HEK293 (cell line): ENCODE results near the gene GPR161.

Experiments used
- KLF1 ChIP-seq: fragments of 450-650 bp; formaldehyde crosslinking; IDR thresholded peaks from 2 replicates; pipeline ENCODE4 v1.5.1; 2016; ENCODE audit warnings: missing biosample characterization, missing genetic modification characterization
- MYNN ChIP-seq: fragments of 450-650 bp; formaldehyde crosslinking; IDR thresholded peaks from 2 replicates; pipeline ENCODE4 v1.5.1; 2016; ENCODE audit warnings: missing biosample characterization, missing genetic modification characterization, borderline replicate concordance
- MZF1 ChIP-seq: fragments of 450-650 bp; formaldehyde crosslinking; IDR thresholded peaks from 2 replicates; pipeline ENCODE4 v1.5.1; 2017; ENCODE audit warnings: missing biosample characterization, missing genetic modification characterization, borderline replicate concordance
- PBX3 ChIP-seq: sonication (generic); formaldehyde crosslinking; IDR thresholded peaks from 2 replicates; pipeline ENCODE4 v1.8.1; 2022; ENCODE audit warnings: mild to moderate bottlenecking, moderate library complexity, missing genetic modification reagents
- PRDM6 ChIP-seq: fragments of 450-650 bp; formaldehyde crosslinking; IDR thresholded peaks from 2 replicates; pipeline ENCODE4 v1.5.1; 2017; ENCODE audit warnings: missing biosample characterization, missing genetic modification characterization
- REST ChIP-seq: fragments of 450-650 bp; formaldehyde crosslinking; IDR thresholded peaks from 2 replicates; pipeline ENCODE4 v1.5.1; 2016; ENCODE audit warnings: missing biosample characterization, missing genetic modification characterization
- SP2 ChIP-seq: fragments of 450-650 bp; formaldehyde crosslinking; IDR thresholded peaks from 2 replicates; pipeline ENCODE4 v1.5.1; 2016; ENCODE audit warnings: missing biosample characterization, missing genetic modification characterization
- ZBTB1 ChIP-seq: fragments of 450-650 bp; formaldehyde crosslinking; IDR thresholded peaks from 2 replicates; pipeline ENCODE4 v1.5.1; 2016; ENCODE audit warnings: missing biosample characterization, missing genetic modification characterization
- ZNF114 ChIP-seq: fragments of 450-650 bp; formaldehyde crosslinking; IDR thresholded peaks from 2 replicates; pipeline ENCODE4 v1.5.0; 2017; ENCODE audit warnings: missing biosample characterization, missing genetic modification characterization
- ZNF433 ChIP-seq: fragments of 450-650 bp; formaldehyde crosslinking; IDR thresholded peaks from 2 replicates; pipeline ENCODE4 v1.5.1; 2016; ENCODE audit warnings: missing biosample characterization, missing genetic modification characterization, low read depth
- TF ChIP-seq, protein P1 (sequence below): fragments of 450-650 bp; formaldehyde crosslinking; IDR thresholded peaks from 2 replicates; pipeline ENCODE4 v1.5.1; 2016; ENCODE audit warnings: missing biosample characterization, missing genetic modification characterization
- TF ChIP-seq, protein P2 (sequence below): fragments of 450-650 bp; formaldehyde crosslinking; IDR thresholded peaks from 2 replicates; pipeline ENCODE4 v1.5.1; 2016; ENCODE audit warnings: missing biosample characterization, missing genetic modification characterization
- TF ChIP-seq, protein P3 (sequence below): fragments of 450-650 bp; formaldehyde crosslinking; IDR thresholded peaks from 2 replicates; pipeline ENCODE4 v1.5.1; 2016; ENCODE audit warnings: missing biosample characterization, missing genetic modification characterization

DNA sequence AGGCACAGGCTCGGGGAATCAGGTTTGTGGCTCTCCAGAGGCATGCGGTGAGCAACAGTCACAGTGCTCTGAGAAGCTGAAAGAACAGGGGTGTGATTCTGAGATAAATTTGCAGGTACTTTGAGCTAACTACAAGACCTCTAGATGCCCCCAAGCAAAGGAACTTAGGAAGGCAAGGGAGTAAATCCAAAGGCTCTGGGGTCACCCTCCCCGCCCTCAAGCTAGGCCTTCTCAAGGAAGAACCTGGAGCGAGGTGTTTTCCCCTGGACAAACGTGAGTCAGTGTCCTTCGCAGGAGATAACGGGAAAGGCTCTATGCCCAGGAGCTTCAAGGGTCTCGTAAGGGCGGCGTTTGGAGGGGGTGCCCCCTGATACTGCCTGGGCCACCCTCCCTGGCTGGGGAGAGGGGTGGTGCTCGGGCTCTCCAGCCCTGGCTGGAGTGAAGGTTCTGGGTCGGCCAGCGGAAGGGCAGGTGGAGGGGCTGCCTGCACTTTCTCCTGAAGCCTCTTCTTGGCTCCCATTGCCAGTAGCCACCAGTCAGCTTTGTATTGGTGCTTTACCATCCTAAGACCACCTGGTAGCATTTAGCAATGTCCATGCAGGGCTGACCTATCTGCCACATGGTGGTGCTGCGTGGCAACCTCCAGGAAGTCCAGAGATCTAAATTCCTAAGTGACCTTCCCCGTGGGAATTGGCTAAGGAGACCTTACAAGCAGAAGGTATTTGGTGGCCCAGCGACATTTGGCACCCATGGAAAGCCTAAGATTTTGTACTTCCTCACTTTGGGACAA, 44.0 kb downstream of the GPR161 start:
- TF ChIP-seq, protein P1, sequence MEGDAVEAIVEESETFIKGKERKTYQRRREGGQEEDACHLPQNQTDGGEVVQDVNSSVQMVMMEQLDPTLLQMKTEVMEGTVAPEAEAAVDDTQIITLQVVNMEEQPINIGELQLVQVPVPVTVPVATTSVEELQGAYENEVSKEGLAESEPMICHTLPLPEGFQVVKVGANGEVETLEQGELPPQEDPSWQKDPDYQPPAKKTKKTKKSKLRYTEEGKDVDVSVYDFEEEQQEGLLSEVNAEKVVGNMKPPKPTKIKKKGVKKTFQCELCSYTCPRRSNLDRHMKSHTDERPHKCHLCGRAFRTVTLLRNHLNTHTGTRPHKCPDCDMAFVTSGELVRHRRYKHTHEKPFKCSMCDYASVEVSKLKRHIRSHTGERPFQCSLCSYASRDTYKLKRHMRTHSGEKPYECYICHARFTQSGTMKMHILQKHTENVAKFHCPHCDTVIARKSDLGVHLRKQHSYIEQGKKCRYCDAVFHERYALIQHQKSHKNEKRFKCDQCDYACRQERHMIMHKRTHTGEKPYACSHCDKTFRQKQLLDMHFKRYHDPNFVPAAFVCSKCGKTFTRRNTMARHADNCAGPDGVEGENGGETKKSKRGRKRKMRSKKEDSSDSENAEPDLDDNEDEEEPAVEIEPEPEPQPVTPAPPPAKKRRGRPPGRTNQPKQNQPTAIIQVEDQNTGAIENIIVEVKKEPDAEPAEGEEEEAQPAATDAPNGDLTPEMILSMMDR (tag by site-specific recombination): no peak
- TF ChIP-seq, protein P2, sequence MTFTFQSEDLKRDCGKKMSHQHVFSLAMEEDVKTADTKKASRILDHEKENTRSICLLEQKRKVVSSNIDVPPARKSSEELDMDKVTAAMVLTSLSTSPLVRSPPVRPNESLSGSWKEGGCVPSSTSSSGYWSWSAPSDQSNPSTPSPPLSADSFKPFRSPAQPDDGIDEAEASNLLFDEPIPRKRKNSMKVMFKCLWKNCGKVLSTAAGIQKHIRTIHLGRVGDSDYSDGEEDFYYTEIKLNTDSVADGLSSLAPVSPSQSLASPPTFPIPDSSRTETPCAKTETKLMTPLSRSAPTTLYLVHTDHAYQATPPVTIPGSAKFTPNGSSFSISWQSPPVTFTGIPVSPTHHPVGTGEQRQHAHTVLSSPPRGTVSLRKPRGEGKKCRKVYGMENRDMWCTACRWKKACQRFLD (tag by site-specific recombination): no peak
- TF ChIP-seq ZNF433 (tag by site-specific recombination) (no peak), PRDM6 (no peak), MYNN (no peak), PBX3 (CRISPR knock-in tag) (no peak), ZNF114 (tag by site-specific recombination) (no peak), SP2 (tag by site-specific recombination) (no peak), REST (no peak), ZBTB1 (tag by site-specific recombination) (no peak), KLF1 (no peak), MZF1 (tag by site-specific recombination) (no peak)
- TF ChIP-seq, protein P3, sequence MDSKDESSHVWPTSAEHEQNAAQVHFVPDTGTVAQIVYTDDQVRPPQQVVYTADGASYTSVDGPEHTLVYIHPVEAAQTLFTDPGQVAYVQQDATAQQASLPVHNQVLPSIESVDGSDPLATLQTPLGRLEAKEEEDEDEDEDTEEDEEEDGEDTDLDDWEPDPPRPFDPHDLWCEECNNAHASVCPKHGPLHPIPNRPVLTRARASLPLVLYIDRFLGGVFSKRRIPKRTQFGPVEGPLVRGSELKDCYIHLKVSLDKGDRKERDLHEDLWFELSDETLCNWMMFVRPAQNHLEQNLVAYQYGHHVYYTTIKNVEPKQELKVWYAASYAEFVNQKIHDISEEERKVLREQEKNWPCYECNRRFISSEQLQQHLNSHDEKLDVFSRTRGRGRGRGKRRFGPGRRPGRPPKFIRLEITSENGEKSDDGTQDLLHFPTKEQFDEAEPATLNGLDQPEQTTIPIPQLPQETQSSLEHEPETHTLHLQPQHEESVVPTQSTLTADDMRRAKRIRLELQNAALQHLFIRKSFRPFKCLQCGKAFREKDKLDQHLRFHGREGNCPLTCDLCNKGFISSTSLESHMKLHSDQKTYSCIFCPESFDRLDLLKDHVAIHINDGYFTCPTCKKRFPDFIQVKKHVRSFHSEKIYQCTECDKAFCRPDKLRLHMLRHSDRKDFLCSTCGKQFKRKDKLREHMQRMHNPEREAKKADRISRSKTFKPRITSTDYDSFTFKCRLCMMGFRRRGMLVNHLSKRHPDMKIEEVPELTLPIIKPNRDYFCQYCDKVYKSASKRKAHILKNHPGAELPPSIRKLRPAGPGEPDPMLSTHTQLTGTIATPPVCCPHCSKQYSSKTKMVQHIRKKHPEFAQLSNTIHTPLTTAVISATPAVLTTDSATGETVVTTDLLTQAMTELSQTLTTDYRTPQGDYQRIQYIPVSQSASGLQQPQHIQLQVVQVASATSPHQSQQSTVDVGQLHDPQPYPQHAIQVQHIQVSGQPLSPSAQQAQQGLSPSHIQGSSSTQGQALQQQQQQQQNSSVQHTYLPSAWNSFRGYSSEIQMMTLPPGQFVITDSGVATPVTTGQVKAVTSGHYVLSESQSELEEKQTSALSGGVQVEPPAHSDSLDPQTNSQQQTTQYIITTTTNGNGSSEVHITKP (tag by site-specific recombination): no peak
